HepG2 (cell line): ENCODE measurements around the gene PRSS36. TPM values are rescaled to one million over a fixed set of nuclear protein-coding genes. Genes with fewer than 3 reads are reported as not detected.

Experiments
- ATAC-seq: fragments of 200-7000 bp; cut with Tn5 transposase; 3 replicates; pipeline ENCODE4 v1.9.1; 2020; ENCODE audit warnings: mild to moderate bottlenecking, moderate library complexity
- BruUV-seq: library from RNA; stranded (reverse); fragments of 400-500 nt; replicated peaks from 2 replicates; lab custom pipeline; 2021; lab: Mats Ljungman, UMichigan
- CTCF ChIA-PET: fragments of 300-600 bp; formaldehyde crosslinking; extraction: SDS; loops from one replicate; lab custom pipeline; 2021; ENCODE audit warnings: low total read pairs, inconsistent platforms, low intra/inter-chr PET ratio; lab: Yijun Ruan, JAX
- POLR2A ChIA-PET: fragments of 350-600 bp; sonication (Branson Sonifier 250); formaldehyde crosslinking; loops from one replicate; lab custom pipeline; 2020; ENCODE audit warnings: antibody characterized with exemption, inconsistent platforms; lab: Yijun Ruan, JAX
- DNase-seq: peaks from one replicate; pipeline ENCODE4 v3.0.0-alpha.2; 2015; ENCODE audit warnings: low spot score
- FAIRE-seq: peaks from 3 replicates; lab custom pipeline; 2011; peaks lifted over from hg19 to GRCh38; lab: Jason Lieb, UNC
- H2AFZ ChIP-seq: one replicate; pipeline ENCODE4 v1.6.1; 2011; ENCODE audit warnings: low read length, inconsistent platforms
- H3K27ac ChIP-seq: fragments of 300-600 bp; 3 replicates; pipeline ENCODE4 v1.8.0; 2011; ENCODE audit warnings: mixed run types, mild to moderate bottlenecking, mixed read lengths, low read length, inconsistent platforms; ENCODE audit not compliant: insufficient read depth; ENCODE audit errors: extremely low read length
- H3K27me3 ChIP-seq, 2 experiments: fragments of 200-600 bp in 1 of 2; 2 replicates in 1 of 2; 3 replicates in 1 of 2; pipeline versions ENCODE4 v1.6.0 to v1.8.0; 2011; ENCODE audit warnings: low read length in 2 of 2, mild to moderate bottlenecking in 2 of 2, moderate library complexity in 2 of 2, inconsistent platforms in 1 of 2; ENCODE audit not compliant: insufficient read depth in 2 of 2, control insufficient read depth in 1 of 2
- H3K36me3 ChIP-seq, 2 experiments: fragments of 200-600 bp in 1 of 2; replicated peaks in 1 of 2; 2 replicates in 1 of 2; 3 replicates in 1 of 2; pipeline versions ENCODE4 v1.5.1 to v1.8.0; 2011; ENCODE audit warnings: low read length in 2 of 2, inconsistent platforms in 1 of 2; ENCODE audit not compliant: insufficient read depth in 2 of 2, control insufficient read depth in 1 of 2
- H3K4me1 ChIP-seq: 2 replicates; pipeline ENCODE4 v1.5.1; 2012; ENCODE audit warnings: low read length, inconsistent platforms; ENCODE audit not compliant: insufficient read depth
- H3K4me2 ChIP-seq: 2 replicates; pipeline ENCODE4 v1.6.0; 2011; ENCODE audit warnings: low read depth, low read length, inconsistent platforms
- H3K4me3 ChIP-seq, 3 experiments: fragments of 200-600 bp in 1 of 3; sonication (generic), shearing (Covaris generic) in 1 of 3; replicated peaks in 1 of 3; 2 replicates each; pipeline ENCODE4 v1.5.1; 2011 to 2016; ENCODE audit warnings: low read length in 3 of 3, inconsistent platforms in 2 of 3, low read depth in 2 of 3, mild to moderate bottlenecking in 2 of 3, control low read depth in 1 of 3, mixed read lengths in 1 of 3; ENCODE audit not compliant: insufficient read depth in 1 of 3
- H3K79me2 ChIP-seq: one replicate; pipeline ENCODE4 v1.6.1; 2011; ENCODE audit warnings: low read length, inconsistent platforms; ENCODE audit not compliant: insufficient read depth
- H3K9ac ChIP-seq: 2 replicates; pipeline ENCODE4 v1.6.0; 2011; ENCODE audit warnings: mild to moderate bottlenecking, low read depth, low read length, inconsistent platforms; ENCODE audit not compliant: insufficient read depth
- H3K9me3 ChIP-seq: 2 replicates; pipeline ENCODE4 v1.5.1; 2012; ENCODE audit warnings: mild to moderate bottlenecking, low read length
- H4K20me1 ChIP-seq: 2 replicates; pipeline ENCODE4 v1.6.0; 2011; ENCODE audit warnings: inconsistent platforms, mild to moderate bottlenecking, low read length, moderate library complexity; ENCODE audit not compliant: insufficient read depth
- DMAP1 ChIP-seq: IDR thresholded peaks from 2 replicates; pipeline ENCODE4 v1.6.1; 2016
- E2F1 ChIP-seq: sonication (generic); formaldehyde crosslinking; IDR thresholded peaks from 2 replicates; pipeline ENCODE4 v1.5.0; 2020; ENCODE audit warnings: missing genetic modification reagents
- HNF1A ChIP-seq, 2 experiments: sonication (generic) in 1 of 2; formaldehyde crosslinking in 1 of 2; IDR thresholded peaks; 2 replicates each; pipeline versions ENCODE4 v1.4.0 to v1.6.1; 2016 to 2020; ENCODE audit warnings: borderline replicate concordance in 1 of 2, low read depth in 1 of 2, mild to moderate bottlenecking in 1 of 2, missing genetic modification reagents in 1 of 2
- KDM5A ChIP-seq: fragments of 200-600 bp; sonication (generic); IDR thresholded peaks from 2 replicates; pipeline ENCODE4 v1.7.0; 2018; ENCODE audit warnings: antibody characterized with exemption, mild to moderate bottlenecking, low read length, borderline replicate concordance
- MAX ChIP-seq: IDR thresholded peaks from 2 replicates; pipeline ENCODE4 v1.6.1; 2012; ENCODE audit warnings: inconsistent platforms
- RXRA ChIP-seq: sonication (generic); formaldehyde crosslinking; IDR thresholded peaks from 2 replicates; pipeline ENCODE4 v1.5.1; 2020; ENCODE audit warnings: missing genetic modification reagents
- RXRB ChIP-seq: IDR thresholded peaks from 2 replicates; pipeline ENCODE4 v1.6.1; 2016; ENCODE audit warnings: borderline replicate concordance, missing genetic modification reagents, missing compliant biosample characterization
- ZFY ChIP-seq: sonication (generic); formaldehyde crosslinking; IDR thresholded peaks from 2 replicates; pipeline ENCODE4 v1.4.0; 2020; ENCODE audit warnings: missing genetic modification reagents
- ZKSCAN1 ChIP-seq: fragments of 150-350 bp; IDR thresholded peaks from 2 replicates; pipeline ENCODE4 v1.6.1; 2014; ENCODE audit warnings: low read length
- ZNF225 ChIP-seq: sonication (generic); formaldehyde crosslinking; IDR thresholded peaks from 2 replicates; pipeline ENCODE4 v1.4.0; 2020; ENCODE audit warnings: mild to moderate bottlenecking, missing genetic modification reagents
- ZNF431 ChIP-seq: sonication (generic); formaldehyde crosslinking; IDR thresholded peaks from 2 replicates; pipeline ENCODE4 v1.9.0; 2022; ENCODE audit warnings: missing genetic modification reagents, low read depth, mild to moderate bottlenecking, borderline replicate concordance
- ZNF644 ChIP-seq: IDR thresholded peaks from 2 replicates; pipeline ENCODE4 v1.6.1; 2016; ENCODE audit warnings: low read depth
- ZNF740 ChIP-seq: sonication (generic); formaldehyde crosslinking; IDR thresholded peaks from 2 replicates; pipeline ENCODE4 v1.4.0; 2020; ENCODE audit warnings: missing genetic modification reagents
- WGBS: methylation state at CpG from one replicate; pipeline ENCODE4 v1.1.6; 2017; ENCODE audit warnings: low lambda C conversion rate; 5-methylcytosine and 5-hydroxymethylcytosine counted together
- in situ Hi-C: cut with HindIII; loops from 2 replicates; pipeline ENCODE4 v1.10.0; 2017; ENCODE audit warnings: low pct_unique_long_range_greater_than_20kb; ENCODE audit not compliant: extremely low pct_ligation_motif_present
- intact Hi-C: fragments of 100-400 bp; cut with micrococcal nuclease; formaldehyde crosslinking; loops from one replicate; pipeline ENCODE4 v1.10.0; 2022; ENCODE audit not compliant: unreplicated experiment
- polyA plus RNA-seq, 8 experiments: library from polyadenylated mRNA; depleted of rRNA in 3 of 8; stranded (reverse) in 7 of 8; unstranded in 1 of 8; fragments of >200 nt; fragmentation: Illumina TruSeq in 4 of 8; extraction: Trizol in 4 of 8; gene quantifications; 2 replicates each; pipeline versions ENCODE4 v1.2.1 to v1.2.3, GENCODE V29; 2011 to 2016; ENCODE audit warnings: low read depth in 4 of 8, missing spikeins in 1 of 8, mixed read lengths in 1 of 8; ENCODE audit not compliant: insufficient read depth in 1 of 8
- total RNA-seq, 5 experiments: library from RNA; depleted of rRNA; stranded (reverse); fragments of >200 nt; fragmentation: Illumina TruSeq; extraction: Trizol; gene quantifications; 2 replicates each; pipeline ENCODE4 v1.2.3, GENCODE V29; 2016; ENCODE audit warnings: low read depth in 1 of 5

PRSS36 gene
- total and polyA plus RNA-seq, 2 of the 13 experiments (the other 11 are each of a cell fraction or from before 2014, with no cell fraction given): 1.5 to 2.1 TPM

GRCh38 chr16:31093132-31093703 lies 56.6 kb downstream of the PRSS36 start (continued):
- peak; percentile 63 for TF ChIP-seq MAX
- peak; percentile 44; the same call in 1 of the 2 replicates for TF ChIP-seq RXRB (CRISPR knock-in tag)
- TF ChIP-seq HNF1A (IDR thresholded peaks at IDR 0.05; ENCODE audit: low read depth): no peak
- no peak for TF ChIP-seq HNF1A (CRISPR knock-in tag; IDR thresholded peaks at IDR 0.05; ENCODE audit: borderline replicate concordance)
- peak; percentile 19; the same call in 1 of the 2 replicates for TF ChIP-seq RXRA (CRISPR knock-in tag)
- TF ChIP-seq ZFY: peak; percentile 56
- TF ChIP-seq DMAP1 (CRISPR knock-in tag): peak; percentile 57; the same call in 1 of the 2 replicates
- TF ChIP-seq KDM5A: no peak

GRCh38 chr16:31092330-31092729 lies 57.5 kb downstream of the PRSS36 start:
- no peak overlapping the region for H3K4me3 ChIP-seq
- DNase-seq: no peak
- in situ Hi-C loops (no loop called here), intact Hi-C loops (loop anchor here (10.0 kb wide), 1 partner anchor 138 kb away; the partner anchor contains the start of gene SETD1A)
- no peaks in the 10 kb centered on the region for H3K9me3 ChIP-seq
- H3K27me3 ChIP-seq: no peaks in the 10 kb centered on the region; a peak in 1 of 5 replicates
- H4K20me1 ChIP-seq: peaks cover 12% of the 10 kb centered on the region
- CTCF ChIA-PET: no interaction called here
- peaks cover 33% of the 10 kb centered on the region for H3K79me2 ChIP-seq
- no peak overlapping the region for H3K27ac ChIP-seq
- no peak for FAIRE-seq
- TF ChIP-seq ZNF225 (CRISPR knock-in tag) (no peak), ZNF740 (CRISPR knock-in tag) (no peak), ZKSCAN1 (no peak), ZNF431 (CRISPR knock-in tag) (no peak), E2F1 (no peak), ZNF644 (CRISPR knock-in tag) (no peak)
- peaks cover 13 to 32% of the 10 kb centered on the region in 2 experiments for H3K36me3 ChIP-seq
- ATAC-seq: no peak
- no peak overlapping the region for H3K9ac ChIP-seq
- no TSS peak for BruUV-seq
- peaks cover 27% of the 10 kb centered on the region for H3K4me1 ChIP-seq
- POLR2A ChIA-PET: interaction anchor here (0.6 to 5.0 kb wide), 10 partner anchors 8 to 107 kb away, joined by 3 to 49 read pairs (median 10); partner anchors contain the start of genes HSD3B7, KAT8, STX4 and ZNF646
- no peak overlapping the region for H2AFZ ChIP-seq
- 0 out of 2 replicates have a peak overlapping the region, but pooled peaks have one; percentile 99 for H3K4me2 ChIP-seq
- 95% methylated on average over 5 of the region's 5 CpGs for WGBS
